Osteoblast (primary cell): Measurements from ENCODE around the gene SORBS2. TPM values are rescaled to one million over a fixed set of nuclear protein-coding genes. Genes with fewer than 3 reads are reported as not detected.

ENCODE experiments used
- DNase-seq: peaks from one replicate; pipeline ENCODE4 v3.0.0; 2011; ENCODE audit warnings: low spot score, mixed read lengths; ENCODE audit not compliant: insufficient read length; ENCODE audit errors: missing footprints
- H2AFZ ChIP-seq: 2 replicates; pipeline ENCODE4 v1.6.0; 2011; ENCODE audit warnings: mild to moderate bottlenecking, low read length
- H3K27ac ChIP-seq: 2 replicates; pipeline ENCODE4 v1.5.1; 2011; ENCODE audit warnings: mild to moderate bottlenecking, low read depth, low read length, moderate library complexity
- H3K27me3 ChIP-seq: 2 replicates; pipeline ENCODE4 v1.6.0; 2012; ENCODE audit warnings: mild to moderate bottlenecking, control low read depth, inconsistent platforms, low read length, moderate library complexity; ENCODE audit not compliant: insufficient read depth
- H3K36me3 ChIP-seq: 2 replicates; pipeline ENCODE4 v1.5.1; 2011; ENCODE audit warnings: mild to moderate bottlenecking, low read length, control low read depth, moderate library complexity; ENCODE audit not compliant: insufficient read depth
- H3K4me1 ChIP-seq: 2 replicates; pipeline ENCODE4 v1.5.1; 2011; ENCODE audit warnings: mild to moderate bottlenecking, low read length, control low read depth, moderate library complexity; ENCODE audit not compliant: insufficient read depth
- H3K4me2 ChIP-seq: 2 replicates; pipeline ENCODE4 v1.6.0; 2011; ENCODE audit warnings: mild to moderate bottlenecking, low read length; ENCODE audit not compliant: insufficient read depth
- H3K4me3 ChIP-seq: fragments of 200-600 bp; sonication (generic); 3 replicates; pipeline ENCODE4 v1.5.1; 2012; ENCODE audit warnings: mild to moderate bottlenecking, low read length, inconsistent platforms; ENCODE audit not compliant: insufficient read depth
- H3K79me2 ChIP-seq: 2 replicates; pipeline ENCODE4 v1.6.0; 2012; ENCODE audit warnings: mild to moderate bottlenecking, low read length, control low read depth, inconsistent platforms; ENCODE audit not compliant: insufficient read depth
- H3K9me3 ChIP-seq: 2 replicates; pipeline ENCODE4 v1.5.1; 2011; ENCODE audit warnings: low read depth, low read length, control low read depth
- H4K20me1 ChIP-seq: 2 replicates; pipeline ENCODE4 v1.6.0; 2012; ENCODE audit warnings: mild to moderate bottlenecking, low read length, control low read depth; ENCODE audit not compliant: insufficient read depth
- CTCF ChIP-seq: IDR thresholded peaks from 2 replicates; pipeline ENCODE4 v1.5.1; 2011; ENCODE audit warnings: mild to moderate bottlenecking, low read depth, low read length, moderate library complexity; ENCODE audit errors: extremely low read depth
- total RNA-seq: library from RNA; depleted of rRNA; stranded (reverse); fragments of >200 nt; gene quantifications from 2 replicates; pipeline ENCODE4 v1.2.3, GENCODE V29; 2012

Gene SORBS2
- total RNA-seq, 1 donor: 85.0 TPM

- H3K4me3 ChIP-seq: no peak overlapping the region
- H2AFZ ChIP-seq: no peak overlapping the region
- H3K4me1 ChIP-seq: no peaks in the 10 kb centered on the region
- H3K27ac ChIP-seq: no peak overlapping the region
- H3K79me2 ChIP-seq: no peaks in the 10 kb centered on the region
- no peak for TF ChIP-seq CTCF
- no peak overlapping the region for H3K4me2 ChIP-seq
- H3K9me3 ChIP-seq: no peaks in the 10 kb centered on the region
- H3K36me3 ChIP-seq: no peaks in the 10 kb centered on the region
- peak; percentile 42 for DNase-seq
- H4K20me1 ChIP-seq: no peaks in the 10 kb centered on the region
- peaks cover 23% of the 10 kb centered on the region for H3K27me3 ChIP-seq
These were observed 269.2 kb downstream of the SORBS2 start for GRCh38 chr4:185542626-185543315.

GRCh38 chr4:185541251-185541727 lies 270.7 kb downstream of the SORBS2 start:
- no peak overlapping the region for H3K4me3 ChIP-seq
- no peak for DNase-seq
- H3K36me3 ChIP-seq: no peaks in the 10 kb centered on the region
- no peaks in the 10 kb centered on the region for H3K79me2 ChIP-seq
- no peaks in the 10 kb centered on the region for H3K4me1 ChIP-seq
- no peaks in the 10 kb centered on the region for H3K9me3 ChIP-seq
- H3K27me3 ChIP-seq: peaks cover 29% of the 10 kb centered on the region
- no peak overlapping the region for H3K4me2 ChIP-seq
- no peak overlapping the region for H2AFZ ChIP-seq
- H3K27ac ChIP-seq: no peak overlapping the region
- TF ChIP-seq CTCF: no peak
- H4K20me1 ChIP-seq: no peaks in the 10 kb centered on the region

DNA sequence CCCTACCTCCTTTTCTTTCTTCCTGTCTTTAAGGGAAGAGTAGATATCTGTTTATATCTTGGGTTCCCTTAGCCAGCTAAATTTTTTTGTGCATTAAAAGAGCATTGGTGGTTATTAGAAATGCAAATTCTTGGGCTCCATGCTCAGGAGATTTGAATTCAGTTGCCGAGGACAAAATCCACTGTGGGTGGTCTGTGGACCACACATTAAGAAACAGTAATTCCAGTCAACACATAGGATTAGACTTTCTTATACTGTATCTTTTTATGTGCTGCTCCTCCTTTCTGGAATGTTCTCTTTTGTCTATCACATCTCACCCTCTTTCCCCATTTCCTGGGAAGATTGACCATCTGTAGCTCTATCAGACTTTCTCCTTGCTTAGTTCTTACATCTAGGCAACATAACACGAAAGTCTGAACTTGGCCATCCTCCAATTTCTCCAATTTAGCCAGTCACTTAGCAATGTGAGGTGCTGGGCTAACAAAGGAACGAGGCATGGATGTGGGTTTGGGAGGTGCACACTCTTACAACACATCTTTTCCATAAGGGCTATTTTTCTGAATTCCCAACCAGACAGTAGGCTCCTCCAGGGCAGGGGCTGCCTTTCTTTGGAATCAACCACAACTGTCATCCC lies 271.4 kb downstream of the SORBS2 start:
- Histone ChIP-seq H3K9me3 (no peaks in the 10 kb centered on the region), H3K4me2 (no peak overlapping the region), H3K4me3 (no peak overlapping the region), H3K27me3 (peaks cover 32% of the 10 kb centered on the region), H3K79me2 (no peaks in the 10 kb centered on the region), H3K36me3 (no peaks in the 10 kb centered on the region), H4K20me1 (no peaks in the 10 kb centered on the region), H2AFZ (no peak overlapping the region), H3K27ac (no peak overlapping the region), H3K4me1 (no peaks in the 10 kb centered on the region)
- TF ChIP-seq CTCF: no peak
- DNase-seq: peak; percentile 32

DNA sequence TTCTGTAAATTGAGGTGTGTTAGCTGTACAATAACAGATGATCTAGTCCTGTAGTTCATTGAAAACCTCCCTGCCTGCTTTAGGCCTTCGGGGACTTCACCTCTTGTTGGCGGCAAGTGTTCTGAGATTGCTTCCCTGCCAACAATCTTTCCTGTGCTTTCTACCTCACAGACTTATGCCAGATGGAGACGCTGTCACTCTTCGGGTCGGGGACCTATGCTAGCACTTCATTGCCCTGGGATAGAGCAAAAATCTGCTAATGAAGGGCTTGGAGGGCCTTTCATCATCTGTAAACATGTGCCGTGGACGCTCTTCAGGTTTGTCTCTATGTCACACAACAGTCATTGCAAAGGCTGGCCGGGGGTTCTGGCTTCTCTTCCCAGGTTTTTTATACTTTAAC lies 272.0 kb downstream of the SORBS2 start:
- Histone ChIP-seq H3K27me3 (peaks cover 32% of the 10 kb centered on the region), H3K36me3 (no peaks in the 10 kb centered on the region), H3K79me2 (no peaks in the 10 kb centered on the region), H3K4me3 (no peak overlapping the region), H2AFZ (no peak overlapping the region), H3K27ac (no peak overlapping the region), H3K4me2 (no peak overlapping the region), H4K20me1 (no peaks in the 10 kb centered on the region), H3K4me1 (no peaks in the 10 kb centered on the region), H3K9me3 (no peaks in the 10 kb centered on the region)
- DNase-seq: no peak
- no peak for TF ChIP-seq CTCF
